Stimulated activated CD8-positive, alpha-beta memory T cell treated with anti-CD3 and anti-CD28 coated beads, Interleukin-12 subunit alpha, Interleukin-12 subunit beta, amount 100 ng/mL, for 24 hours (primary cell): ENCODE measurements around the gene LKAAEAR1.
"Not testable (repeated sequence)": the region's sequence is repeated elsewhere in the genome, so short reads cannot be mapped to it uniquely, and the experiment has no call there.

Experiments
- DNase-seq: peaks from one replicate; pipeline ENCODE4 v3.0.0-alpha.2; 2020; ENCODE audit errors: extremely low read depth

The LKAAEAR1 gene

GRCh38 chr20:64098471-64099013 lies 14.3 kb upstream of the LKAAEAR1 start:
- DNase-seq = no peak

GRCh38 chr20:64096535-64096934 lies 12.3 kb upstream of the LKAAEAR1 start:
- no peak for DNase-seq

- DNase-seq = no peak
Observed at GRCh38 chr20:64095927-64096326, 11.7 kb upstream of the LKAAEAR1 start.

- DNase-seq = no peak
Observed at GRCh38 chr20:64095455-64095854, 11.3 kb upstream of the LKAAEAR1 start.

- DNase-seq = no peak
Observed at GRCh38 chr20:64093013-64093503, 8.9 kb upstream of the LKAAEAR1 start.

DNA sequence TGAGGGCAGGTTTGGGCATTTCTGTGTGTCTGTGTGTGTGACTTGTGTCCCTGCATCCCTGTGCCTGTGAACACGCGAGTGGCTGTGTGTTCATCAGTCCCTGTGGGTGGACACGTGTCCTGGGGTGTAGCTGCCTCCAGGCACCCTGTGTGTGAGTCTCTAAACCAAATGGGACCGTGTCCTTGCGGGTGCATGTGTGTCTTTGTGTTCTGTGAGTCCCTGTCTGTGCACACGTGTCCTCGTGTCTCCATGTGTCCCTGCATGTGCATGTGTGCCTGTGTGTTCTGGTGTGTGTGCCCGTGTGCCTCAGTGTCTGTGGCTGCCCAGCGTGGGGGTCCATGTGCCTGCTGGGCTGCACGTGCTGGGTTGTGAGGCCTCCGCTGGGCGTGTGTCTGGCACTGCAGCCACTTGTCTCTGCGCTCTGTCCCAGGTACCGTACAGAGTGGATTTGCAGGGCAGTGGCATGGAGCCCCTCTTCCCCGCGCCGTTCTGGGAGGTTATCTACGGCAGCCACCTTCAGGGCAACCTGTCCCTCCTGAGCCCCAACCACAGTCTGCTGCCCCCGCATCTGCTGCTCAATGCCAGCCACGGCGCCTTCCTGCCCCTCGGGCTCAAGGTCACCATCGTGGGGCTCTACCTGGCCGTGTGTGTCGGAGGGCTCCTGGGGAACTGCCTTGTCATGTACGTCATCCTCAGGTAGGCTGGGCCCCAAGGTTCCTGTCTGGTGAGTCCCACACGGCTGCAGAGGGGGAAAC lies 8.2 kb upstream of the LKAAEAR1 start:
- DNase-seq = no peak

DNA sequence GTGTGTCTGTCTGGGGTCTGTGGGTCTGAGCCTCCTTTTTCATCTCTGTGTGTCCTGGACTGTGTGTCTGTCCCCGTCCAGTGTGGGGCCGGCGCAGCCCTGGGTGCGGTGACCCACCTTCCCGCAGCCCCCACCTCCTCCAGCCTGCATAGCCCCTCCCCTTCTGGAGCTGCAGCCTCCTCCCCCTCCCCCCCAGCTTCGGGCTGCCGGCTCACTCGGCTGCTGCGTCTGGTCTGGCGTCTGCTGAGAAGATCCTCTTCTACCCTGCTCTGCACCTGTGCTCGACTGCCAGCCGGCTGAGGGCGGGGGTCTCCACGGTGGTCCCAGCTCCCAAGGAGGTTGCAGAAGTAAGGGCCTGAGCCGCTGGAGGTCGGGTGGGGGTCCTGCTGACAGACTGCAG lies 7.6 kb upstream of the LKAAEAR1 start:
- DNase-seq = no peak

DNA sequence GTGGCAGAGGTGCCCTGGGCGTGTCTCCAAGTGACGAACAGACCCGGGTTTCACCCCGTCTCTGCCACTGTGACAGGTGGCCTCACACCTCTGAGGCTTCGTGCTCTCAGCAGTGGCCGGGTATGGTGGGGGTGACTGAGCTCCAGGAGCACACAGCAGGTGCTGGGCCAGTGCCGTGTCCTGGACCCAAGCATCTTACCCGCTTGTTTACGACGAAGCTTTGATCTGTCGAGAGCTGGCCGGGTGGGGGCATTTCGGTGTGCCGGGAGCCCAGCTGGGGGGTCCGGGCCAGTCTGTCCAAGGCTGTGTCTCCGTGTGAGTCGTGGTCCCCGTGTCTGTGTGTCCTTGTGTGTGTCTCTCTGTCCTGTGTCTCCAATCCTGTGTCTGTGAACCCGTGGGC lies 7.1 kb upstream of the LKAAEAR1 start:
- DNase-seq = no peak

GRCh38 chr20:64090165-64090564 lies 6.0 kb upstream of the LKAAEAR1 start:
- no peak for DNase-seq

- DNase-seq = not testable (repeated sequence)
Observed at GRCh38 chr20:64088586-64088985, 4.4 kb upstream of the LKAAEAR1 start.

- DNase-seq = not testable (repeated sequence)
Observed at GRCh38 chr20:64087226-64087825, 3.1 kb upstream of the LKAAEAR1 start.

DNA sequence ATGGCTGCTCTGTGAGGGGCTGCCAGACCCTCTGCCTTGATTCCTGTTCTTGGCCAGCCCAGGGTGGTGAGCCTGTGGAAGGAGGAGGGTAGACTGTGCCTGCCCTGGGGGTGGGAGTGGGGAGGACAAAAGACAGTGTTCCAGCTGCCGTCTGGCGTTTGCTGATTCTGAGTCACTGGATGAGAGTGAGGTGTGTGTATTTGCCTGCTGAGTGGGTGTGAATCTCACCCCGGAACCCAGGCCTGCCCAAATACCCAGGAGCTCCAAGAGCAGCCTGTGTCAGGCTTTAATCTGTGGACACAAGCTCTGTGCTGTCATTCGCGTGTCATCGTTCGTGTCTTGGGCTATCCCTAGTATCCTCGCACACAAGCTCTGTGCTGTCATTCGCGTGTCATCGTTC lies 2.6 kb upstream of the LKAAEAR1 start:
- DNase-seq = no peak

DNA sequence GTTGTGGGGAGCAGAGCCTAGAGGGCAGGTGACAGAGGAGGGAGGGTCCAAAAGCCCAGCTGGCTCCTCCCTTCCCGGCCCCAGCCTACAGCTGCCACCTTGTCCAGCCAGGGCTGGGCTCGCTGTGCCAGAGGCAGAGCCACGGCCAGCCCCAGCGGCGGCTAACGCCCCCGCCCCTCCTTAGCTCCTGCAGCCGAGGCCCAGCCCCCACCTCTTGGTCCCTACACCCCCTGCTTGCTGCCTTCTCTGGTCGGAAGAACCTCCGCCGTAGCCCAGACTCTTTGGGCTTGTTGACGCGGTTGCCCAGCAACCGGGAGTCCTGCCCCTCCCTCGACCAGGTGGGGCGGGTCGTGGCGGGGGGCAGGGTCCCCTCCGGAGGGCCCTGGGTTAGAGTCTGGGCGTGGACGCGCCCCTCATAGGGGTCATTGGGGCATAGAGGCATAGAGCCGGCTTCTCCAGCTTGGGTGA lies 521 bp upstream of the LKAAEAR1 start:
- no peak for DNase-seq

DNA sequence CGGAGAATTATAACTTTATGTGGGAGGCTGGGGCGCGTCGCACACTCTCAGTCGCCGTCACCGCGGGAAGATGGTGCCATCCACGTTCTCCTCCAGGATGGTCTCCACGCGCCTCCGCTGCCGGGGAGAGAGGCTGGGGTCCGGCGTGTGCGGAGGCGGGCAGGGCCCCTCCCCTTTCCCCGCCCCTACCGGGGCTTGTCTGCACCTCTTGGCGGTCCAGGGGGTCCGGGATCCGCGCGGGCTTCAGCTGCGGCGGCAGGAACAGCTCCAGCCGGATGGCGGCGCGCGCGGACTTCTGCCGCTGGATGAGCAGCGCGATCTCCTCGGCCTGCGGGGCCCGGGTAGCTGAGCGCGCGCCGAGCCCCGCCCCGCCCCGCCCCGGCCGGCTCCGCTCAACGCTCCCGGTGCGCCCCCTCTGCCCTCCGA lies 807 bp downstream of the LKAAEAR1 start:
- DNase-seq = no peak

- no peak for DNase-seq
Observed at GRCh38 chr20:64082820-64083377, 1.3 kb downstream of the LKAAEAR1 start.

DNA sequence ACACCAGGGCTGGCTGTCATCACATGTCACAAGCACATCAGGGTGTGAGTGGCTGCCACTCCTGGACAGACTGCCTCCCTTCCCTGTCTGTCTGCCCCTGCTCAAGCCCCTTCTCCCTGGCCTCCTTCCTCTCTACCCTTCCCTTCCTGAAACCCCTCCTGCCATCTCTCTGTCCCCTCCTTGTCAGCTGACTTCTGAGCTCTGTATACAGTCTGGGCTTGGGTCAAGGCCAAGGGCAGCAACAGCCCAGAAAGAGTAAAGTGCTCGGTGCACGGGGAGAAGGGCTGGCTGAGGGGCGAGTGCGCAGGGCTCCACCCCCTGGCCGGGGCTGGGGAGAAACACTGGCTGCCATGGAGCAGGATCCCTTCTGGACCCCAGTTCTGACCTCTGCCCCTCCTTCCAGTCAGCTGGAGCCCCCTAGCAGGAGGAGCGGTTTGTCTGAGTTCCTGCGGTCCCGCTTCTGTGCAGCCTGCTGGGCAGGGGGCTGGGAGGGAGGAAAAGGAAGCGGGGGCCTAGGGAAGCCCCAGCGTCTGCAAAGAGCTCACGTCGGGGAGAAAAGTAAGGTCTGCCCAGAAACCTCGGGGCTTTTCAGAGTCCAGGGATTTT lies 2.0 kb downstream of the LKAAEAR1 start:
- DNase-seq = no peak

DNA sequence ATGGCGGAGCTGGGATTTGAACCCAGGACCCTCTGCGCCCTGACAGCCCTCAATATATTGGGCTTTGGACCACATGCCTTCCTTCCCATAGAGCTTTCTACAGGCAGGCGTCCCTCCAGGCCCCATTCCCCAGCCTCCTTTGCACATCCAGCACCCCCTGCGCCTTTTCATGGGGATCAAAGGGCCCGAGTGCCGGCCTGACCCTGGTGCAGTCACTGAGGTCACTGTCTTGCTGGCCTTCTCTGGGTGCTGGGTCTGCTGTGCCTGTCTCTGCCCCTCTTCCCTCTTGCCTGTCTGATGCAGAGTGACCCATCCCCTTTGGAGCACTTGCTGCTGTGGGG lies 2.6 kb downstream of the LKAAEAR1 start:
- no peak for DNase-seq

DNA sequence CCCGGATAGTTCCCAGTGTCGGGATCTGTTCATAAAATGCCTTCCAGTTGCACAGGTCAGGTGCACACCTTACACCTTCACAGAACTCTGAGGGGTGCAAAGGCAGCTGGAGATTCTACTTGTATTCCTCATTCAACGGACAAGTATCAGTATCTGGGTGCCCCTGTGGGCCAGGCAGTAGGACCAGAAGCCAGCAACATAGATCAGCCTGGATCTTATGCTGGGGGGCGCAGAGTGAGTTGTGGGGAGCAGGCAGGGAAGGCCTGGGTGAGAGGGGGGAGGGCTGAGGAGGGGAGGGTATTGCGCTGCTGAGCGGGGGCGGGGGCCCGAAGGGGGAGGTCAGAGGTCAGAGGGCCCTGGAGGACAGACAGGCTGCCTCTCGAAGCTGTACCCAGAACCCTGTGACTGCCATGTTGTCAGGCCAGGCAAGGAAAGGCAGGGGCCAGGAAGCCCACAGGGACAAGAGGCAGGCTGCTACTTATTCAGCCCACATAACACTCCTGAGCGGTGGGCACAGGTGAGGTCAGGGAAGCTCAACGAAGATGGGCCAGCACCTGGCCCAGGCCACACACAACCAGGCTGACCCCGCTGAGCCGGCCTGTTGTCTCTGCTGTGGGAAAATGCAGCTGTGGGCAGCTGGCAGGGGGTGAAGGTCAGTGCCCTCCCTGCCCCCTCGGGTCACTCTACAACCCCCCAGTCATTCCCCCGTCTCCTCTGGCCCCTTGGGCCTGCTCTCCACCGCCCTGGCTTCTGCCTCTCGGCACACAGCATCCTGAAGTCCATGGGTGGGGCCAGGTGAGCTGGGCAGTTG lies 3.2 kb downstream of the LKAAEAR1 start:
- DNase-seq = no peak

GRCh38 chr20:64080013-64080812 lies 4.0 kb downstream of the LKAAEAR1 start, which contains the start of gene OPRL1:
TSS of gene OPRL1 (plus strand) at chr20:64080082. CDS start at chr20:64092721, 12,639 bp downstream.
- no peak for DNase-seq

- DNase-seq = no peak
Observed at GRCh38 chr20:64079273-64080012, 4.8 kb downstream of the LKAAEAR1 start, which contains the start of gene RGS19. TSS of gene RGS19 (minus strand) at chr20:64079518. CDS start at chr20:64076886, 2,632 bp downstream.
